Left renal cortex interstitium (tissue), 4 donors: ENCODE data around the gene GRM8. TPM values are rescaled to one million over a fixed set of nuclear protein-coding genes. Genes with fewer than 3 reads are reported as not detected.

Experiments used
- DNase-seq, 4 donors: peaks; one replicate each; pipeline ENCODE4 v3.0.0-alpha.2; 2013; ENCODE audit warnings: low read depth in 4 of 4, low spot score in 2 of 4, missing footprints in 1 of 4
- polyA plus RNA-seq, 4 donors: library from polyadenylated mRNA; unstranded; fragments of 120-200 nt; gene quantifications; one replicate each; pipeline ENCODE4 v1.2.1, GENCODE V29; 2013; ENCODE audit not compliant: insufficient read length in 4 of 4

GRM8 gene
- polyA plus RNA-seq, 4 donors, result 7.4 to 8.4 (median 7.7) TPM

DNA sequence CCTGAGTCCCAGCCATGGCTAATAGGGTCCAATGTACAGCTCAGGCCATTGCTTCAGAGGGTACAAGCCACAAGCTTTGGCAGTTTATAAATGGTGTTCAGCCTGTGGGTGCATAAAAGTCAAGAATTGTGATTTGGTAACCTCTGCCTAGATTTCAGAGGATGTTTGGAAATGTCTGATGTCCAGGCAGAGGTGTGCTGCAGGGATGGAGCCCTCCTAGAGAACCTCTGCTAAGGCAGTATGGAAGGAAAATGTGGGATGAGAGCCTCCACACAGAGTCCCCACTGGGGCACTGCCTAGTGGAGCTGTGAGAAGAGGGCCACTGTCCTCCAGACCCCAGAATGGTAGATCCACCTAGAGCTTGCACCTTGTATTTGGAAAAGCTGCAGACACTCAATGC, 779.9 kb downstream of the GRM8 start:
- DNase-seq, result no peak

DNA sequence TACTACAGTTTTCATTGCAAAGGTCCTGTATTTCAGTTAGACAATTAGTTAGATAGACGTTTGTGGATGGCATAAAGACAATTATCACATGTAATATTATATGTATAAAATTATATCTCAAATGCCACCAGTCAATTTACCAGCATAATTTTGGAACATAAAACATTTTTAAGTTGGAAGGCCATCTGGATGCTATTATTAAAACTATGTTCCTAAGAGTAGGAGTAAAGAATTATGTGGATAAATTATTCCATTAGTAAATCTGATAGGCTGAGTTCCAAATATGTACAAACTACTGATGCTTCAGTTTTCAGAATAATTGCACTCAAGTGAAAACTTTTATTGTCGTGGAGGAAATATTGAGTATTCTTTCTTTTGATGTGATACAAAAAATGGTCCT, 790.3 kb downstream of the GRM8 start:
- no peak for DNase-seq

DNA sequence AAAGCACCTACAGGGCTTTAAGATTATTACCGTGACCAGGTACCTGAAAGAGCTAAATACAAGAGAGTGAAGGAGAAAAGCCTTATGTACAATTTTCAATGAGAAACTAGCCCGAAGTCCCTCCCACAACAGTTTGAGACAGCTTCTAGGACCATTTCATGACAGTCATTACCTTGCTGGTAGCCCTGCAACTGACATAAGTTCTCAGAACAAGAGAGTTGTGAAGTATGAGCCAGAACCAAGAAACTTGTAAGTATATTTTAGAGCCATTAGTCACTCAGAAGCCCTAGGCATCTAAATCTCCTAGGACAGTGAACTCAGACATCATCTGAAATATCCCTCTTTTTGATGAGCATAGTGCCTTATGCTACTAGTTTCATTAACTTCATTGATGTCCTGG, 792.1 kb downstream of the GRM8 start:
- no peak for DNase-seq

DNA sequence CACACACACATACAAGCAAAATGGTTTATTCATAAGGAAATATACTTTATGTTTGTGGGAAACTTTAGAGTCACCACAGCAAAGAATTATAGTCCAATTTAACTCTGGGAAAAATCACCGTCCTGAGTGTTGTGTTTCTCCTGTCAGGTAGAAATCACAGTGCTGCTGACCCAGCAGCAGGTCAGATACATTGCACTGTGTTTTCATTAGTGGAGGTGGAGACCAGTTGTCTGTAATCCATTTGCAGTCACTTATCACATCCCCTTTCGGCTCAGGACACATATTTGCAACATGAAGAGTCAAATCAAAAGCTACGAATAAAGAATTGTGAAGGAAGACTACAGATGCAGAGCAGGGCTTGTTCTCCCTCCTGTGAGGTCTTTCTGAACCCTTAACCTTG, 799.6 kb downstream of the GRM8 start:
- no peak for DNase-seq

DNA sequence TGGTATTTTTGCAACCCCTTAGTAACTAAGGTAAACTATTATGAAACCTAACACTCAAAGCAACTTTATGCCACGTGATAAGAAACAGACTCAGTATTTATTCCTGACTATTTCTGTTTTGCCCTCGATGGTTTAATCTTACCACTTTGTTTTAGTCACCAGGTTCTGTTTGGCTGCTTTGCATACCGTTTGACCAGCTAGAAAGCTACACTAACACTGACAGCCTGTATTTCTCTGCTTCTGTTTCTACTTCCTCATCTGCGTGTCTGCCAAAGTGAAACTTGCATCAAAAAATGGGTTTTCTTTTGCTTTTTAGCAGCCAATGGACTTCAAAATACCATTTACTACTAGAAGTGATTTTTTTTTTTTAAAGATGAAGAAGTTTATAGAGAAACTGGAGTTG, 802.5 kb downstream of the GRM8 start:
- DNase-seq, result no peak

DNA sequence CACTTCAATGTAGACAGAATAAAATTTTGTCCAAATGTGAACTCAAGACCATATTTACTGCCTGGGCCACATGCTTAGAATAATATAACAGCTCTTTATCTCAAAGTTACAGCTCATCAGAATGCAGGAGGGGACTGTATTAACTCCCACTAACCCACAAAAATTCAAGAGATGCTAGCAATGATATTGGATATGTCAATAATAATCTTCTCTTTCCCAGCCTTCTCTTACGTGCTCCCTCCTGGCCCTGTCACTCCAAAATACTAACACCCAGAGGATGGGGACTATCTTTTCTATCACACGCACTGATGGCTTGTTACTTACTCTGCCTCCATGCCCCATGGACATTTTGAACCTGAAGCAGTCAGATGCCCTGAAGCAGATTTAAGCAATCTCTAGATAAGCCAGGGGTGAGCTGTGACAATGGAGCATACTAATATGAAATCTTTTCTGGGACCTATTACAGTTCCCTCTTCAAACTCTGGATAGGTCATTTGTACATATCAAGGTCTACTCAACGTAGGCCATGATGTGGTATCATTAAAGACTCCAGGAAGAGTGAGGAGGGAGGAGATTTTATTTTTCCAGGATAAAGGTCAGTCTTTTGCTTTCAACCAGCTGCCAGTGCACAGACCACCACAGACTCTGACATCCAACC, 803.0 kb downstream of the GRM8 start:
- DNase-seq, result no peak

DNA sequence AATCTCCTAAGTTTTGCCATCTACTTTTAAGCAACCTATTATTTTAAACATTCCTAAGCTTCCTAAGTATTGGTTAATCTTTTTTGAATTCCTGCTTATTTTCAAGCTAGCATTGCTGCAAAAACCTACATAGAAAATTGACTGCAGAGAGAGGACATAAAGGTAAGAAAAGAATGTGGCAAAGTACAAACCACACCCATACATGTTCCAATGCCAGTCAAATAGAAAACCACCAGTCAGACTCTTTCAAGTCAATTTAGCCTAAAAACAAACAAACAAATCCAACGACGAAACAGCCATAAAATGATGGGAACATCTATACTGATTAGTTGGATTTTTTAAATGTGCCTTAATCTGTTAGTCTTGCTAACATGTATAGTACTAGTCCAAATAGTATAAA, 804.8 kb downstream of the GRM8 start:
- DNase-seq, result no peak

DNA sequence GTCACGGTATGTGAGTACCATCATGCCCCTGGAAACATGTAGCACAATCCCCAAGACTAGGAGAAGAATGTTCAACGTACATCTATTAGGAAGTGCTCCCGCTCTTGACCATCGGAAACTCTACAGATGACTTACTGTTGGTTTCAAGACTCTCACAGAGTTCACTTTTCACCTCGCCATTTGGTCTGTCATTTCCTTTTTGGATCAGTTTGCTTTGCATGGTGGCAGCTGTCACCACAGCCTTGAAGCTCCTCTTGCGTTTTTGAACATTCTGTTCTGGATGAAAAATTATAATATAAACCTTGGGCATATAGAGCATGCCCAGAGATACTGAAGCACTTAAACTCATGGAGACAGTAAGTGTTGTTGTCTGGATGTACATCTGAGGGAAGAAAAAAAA, 806.8 kb downstream of the GRM8 start:
- DNase-seq, result no peak

DNA sequence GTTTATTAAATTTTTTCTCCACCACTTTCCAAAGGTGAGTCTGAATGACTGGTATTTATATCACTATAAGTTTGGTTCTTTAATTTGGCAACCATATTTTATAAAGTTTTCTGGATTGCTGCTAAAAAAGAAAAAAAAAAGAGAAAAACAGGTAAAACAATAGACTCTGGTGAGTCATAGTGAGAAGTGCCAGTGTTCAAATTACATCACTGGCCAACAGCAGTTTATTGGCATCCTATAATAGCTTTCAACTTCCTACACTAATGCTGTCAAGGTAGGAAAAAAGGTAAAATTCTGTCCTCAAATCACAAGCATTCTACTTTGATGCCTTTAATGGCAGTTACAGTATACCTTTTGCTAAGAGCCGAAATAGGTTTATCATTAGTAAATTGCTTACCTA, 808.8 kb downstream of the GRM8 start:
- DNase-seq, result no peak

DNA sequence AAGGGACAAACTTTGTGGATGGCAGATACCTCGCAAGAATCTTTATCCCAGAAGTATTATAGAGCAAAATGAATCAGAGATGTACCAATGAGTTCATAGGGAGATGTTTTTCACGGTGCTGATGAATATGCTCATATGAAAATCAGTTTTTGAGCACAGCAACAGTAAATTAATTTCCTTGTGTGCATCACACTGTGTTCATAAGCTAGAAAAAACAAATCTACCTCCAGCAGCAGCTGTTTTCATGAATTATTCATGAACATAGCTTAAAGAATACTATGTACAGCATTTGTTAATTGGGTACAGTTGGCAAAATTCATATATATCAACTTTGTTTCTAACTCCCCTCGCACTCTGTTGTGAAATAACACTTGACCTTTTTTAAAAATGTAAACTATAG, 809.8 kb downstream of the GRM8 start:
- DNase-seq, result no peak

DNA sequence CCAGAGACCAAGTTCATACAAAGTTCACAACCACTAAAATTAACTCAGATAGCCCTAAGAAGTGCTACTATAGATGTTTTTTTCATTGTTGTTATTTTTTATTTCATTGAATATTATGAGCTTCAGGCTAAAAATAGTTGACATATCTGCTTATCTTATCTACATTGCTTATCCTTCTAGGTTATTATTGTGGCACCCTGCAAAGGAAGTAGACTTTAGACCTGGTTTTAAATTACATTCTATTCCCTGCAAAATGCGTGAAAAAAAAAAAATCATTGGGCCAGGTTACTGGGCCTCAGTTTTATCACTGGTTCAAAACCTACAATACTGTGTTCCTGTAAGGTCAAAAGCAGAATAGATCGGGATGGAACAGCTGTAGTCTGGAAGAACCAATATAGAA, 811.0 kb downstream of the GRM8 start:
- DNase-seq, result no peak

DNA sequence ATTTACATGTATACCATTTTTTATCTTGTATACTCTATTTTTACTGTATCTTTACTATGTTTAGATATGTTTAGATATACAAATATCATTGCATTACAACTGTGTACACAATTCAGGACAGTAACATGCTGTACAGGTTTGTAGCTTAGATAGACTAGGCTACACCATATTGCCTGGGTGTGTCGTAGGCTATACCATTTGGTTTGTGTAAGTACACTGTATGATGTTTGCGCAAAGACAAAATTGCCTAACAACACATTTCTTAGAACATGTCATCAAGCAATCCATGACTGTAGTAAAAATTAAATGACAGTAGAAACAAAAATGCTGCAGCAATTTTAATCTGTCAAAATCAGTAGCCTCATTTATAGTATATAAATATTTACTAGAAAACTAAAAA, 812.2 kb downstream of the GRM8 start:
- no peak for DNase-seq

DNA sequence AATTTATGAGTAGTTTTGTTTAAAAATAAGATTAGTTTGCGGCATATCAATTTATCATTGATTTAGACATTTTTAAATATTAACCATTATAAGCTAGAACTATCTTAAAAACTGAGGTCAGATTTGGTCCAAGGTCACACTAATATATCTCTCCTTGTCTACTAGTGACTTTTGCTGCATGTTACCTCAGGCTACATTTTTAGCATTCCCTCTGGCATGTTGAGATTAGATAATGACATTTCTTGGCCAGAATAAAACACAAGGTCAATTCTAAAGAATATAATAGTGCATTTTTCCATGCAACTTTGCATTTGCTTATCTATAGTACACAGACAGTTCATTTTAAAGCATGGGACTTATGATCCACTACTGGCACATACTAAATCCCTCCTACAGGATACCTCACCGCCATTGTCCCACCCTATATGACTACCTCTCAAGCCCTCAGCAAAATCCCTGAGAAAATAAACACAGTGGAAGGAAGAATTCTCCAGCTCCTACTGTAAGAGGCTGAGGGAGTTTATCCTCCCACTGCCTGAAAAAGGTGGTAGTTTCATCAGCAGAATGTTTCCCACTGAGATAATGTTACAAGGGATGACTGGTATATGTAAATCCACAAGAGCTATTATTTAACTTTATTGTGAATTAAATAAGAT, 816.4 kb downstream of the GRM8 start:
- DNase-seq, result no peak

DNA sequence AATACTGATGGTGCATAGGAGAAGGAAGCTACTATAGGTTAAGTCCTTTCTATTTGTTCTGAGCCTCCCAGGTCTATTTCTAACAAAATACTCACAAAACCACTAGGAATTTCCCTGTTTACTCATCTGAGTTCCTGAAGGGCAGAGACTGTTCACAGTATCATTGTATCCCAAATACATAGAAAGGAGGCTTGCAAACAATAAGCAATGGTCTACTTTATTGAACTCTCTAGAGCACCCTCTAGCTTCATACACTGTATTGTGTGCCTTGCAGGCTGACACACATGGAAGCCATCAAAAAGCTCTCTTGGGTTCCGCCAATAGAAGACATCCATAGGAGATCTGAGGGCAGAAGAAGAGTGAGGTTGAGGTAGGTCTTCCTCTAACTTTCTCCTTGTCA, 826.1 kb downstream of the GRM8 start:
- DNase-seq, result no peak

DNA sequence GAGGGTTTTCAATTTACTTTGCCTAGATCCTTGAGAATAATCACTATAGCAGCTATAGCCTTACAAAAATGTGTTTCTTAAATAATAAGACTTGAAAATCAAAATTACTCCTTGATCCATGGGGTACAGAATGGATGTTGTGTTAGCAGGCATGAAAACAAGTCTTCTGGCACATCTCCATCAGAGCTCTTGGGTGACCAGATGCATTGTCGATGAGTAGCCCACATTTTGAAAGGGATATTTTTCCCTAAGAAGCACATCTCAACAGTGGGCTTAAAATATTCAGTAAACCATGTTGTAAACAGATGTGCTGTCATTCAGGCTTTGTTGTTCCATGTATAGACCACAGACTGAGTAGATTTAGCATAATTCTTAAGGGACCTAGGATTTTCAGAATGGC, 827.8 kb downstream of the GRM8 start:
- no peak for DNase-seq

DNA sequence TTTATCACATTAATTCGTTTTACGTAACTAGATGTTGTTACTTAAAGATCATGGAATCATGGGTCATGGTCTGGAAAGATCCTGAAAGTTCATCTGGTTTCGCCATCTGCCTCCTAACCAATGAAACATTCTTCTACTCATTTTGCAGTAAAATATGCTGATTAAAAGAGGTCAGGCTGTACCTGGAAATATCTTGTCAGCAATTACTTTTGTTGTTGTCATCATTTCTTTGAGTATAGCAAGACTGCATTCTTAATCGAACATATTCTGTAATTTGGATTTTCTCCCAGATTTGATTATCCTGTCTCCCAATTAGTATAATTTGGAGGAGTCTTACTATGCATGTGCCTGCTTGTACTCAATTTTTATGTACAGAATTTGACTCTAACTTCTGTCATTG, 833.7 kb downstream of the GRM8 start:
- DNase-seq, result no peak

DNA sequence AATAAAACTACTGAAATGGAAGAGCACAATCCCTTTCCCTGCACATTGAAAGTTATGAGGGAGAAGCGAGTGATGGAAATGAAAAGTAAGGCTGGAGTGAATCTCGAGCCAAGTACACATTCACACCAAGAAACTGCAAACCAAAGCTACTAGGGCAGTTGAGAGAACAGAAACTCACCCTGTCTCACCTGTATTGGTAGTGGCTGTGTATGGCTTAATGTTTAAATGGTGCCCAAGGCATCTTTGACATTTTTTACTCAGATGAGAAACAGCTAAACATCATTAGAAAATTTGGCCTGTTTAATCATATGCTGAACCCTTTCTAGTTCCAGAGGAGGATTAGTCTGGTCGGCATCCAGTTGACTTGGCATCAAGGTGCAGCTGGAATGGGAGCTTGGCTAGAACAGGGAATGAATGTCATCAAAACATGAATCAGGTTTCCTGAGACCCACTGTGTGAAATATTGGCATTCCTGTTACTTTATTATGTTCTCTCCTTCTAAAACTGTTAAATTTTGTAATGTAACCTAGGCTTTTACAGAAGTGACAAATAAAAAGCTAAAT, 840.8 kb downstream of the GRM8 start:
- DNase-seq, result no peak

DNA sequence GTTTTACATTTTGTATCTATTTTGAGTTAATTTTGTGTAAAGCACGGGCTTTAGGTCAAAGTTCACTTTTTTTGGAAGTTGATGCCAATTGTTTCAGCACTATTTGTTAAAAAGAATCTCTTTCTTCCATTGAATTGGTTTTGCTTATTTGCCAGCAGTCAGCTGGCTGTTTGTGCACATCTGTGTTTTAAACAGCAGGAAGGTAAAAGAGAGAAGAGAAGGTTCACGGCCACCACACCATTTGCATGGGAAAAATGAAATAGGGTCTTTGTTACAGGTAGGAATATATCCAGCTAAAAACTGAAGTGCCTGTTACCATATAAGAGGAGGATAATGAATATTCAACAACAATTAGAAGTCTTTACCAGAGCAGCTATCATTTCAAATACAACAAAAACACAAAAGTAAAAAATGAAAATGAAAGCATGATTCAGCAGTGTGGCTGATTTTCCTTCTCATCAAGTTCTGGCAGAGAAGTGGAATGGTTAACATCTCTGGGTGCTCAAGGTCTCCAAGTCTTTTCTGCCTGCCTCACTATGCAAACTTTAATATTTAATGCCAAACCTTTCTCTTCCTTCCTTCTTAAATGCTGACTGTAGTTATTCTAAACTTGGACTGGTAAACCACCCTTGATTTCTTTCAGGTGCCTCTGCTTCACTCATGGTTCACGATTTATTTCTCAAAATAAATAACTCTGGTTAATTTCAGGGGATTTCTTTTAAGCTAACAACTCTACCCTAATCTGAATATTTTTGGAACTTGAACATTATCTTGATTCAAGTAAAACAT, 841.5 kb downstream of the GRM8 start:
- DNase-seq, result no peak

DNA sequence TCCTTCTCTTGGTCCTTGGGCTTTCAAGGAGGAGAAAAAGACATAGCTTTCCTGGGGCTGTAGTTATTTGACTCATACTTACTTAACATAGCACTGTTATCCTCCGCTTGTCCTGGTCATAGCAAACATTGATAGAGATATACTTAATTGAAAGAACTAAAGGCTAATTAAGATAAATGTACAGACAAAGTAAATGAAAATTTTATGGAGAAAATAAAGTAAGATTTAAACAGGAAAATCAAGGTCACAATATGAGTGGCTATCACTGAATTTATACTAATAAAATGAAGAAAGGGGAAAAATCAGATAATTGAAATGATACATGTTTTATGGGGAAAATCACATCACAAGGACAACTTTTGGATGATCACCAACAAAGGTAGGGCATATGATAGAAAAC, 849.7 kb downstream of the GRM8 start:
- no peak for DNase-seq

DNA sequence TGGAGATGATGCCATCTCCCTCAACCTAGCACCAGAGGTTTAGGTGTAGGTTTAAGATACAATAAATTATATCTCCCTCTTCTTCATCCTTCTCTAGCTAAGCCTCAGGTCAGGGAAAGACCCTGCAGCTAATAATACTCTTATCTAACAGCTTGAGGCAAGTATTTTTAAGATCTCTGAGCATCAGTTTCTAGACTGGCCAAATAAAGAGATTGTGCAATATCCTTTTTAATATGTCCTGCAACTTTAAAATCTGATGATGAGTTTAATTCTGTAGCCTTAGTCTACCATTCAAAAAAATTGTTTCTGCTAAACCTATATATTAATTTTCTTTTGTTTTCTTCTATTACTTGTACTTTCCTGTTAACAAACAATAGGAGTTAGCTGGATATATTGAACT, 850.8 kb downstream of the GRM8 start:
- no peak for DNase-seq

DNA sequence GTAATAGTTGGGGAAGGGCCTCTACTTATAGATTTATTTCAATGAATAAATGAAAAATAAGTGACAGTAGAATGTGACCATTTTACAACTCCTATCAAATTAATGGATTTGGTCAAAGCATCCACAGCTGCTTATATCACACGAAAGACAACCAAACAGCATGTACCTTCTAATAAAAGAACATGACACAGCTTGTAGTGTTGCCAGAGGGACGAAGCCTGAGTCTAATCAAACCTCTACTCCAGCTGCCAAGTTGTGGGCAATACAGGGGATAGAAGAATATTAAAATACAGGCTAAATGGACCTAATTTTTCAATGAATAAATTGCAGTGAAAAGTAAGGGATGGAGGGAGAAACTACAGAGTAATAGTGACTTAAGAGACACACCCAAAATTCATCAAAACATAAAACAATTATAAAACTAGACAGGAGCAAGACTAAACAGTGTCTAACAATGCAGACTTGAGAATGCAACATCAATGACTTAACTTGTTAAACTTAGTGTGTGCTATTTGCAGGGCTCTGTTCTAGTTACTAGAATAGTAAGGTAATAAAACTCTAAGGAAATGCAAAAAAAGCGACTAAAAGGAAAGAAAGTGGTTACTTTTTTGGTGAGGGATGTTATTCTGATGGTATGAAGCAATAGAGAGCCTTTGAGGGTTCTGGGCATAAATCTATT, 853.8 kb downstream of the GRM8 start:
- DNase-seq, result no peak
